HUES6 (cell line): Measurements from ENCODE around the gene CYTH4.

Experiments used
- H3K27ac ChIP-seq: 2 replicates; pipeline ENCODE4 v1.7.0; 2013; ENCODE audit warnings: low read depth, mild to moderate bottlenecking, low read length, inconsistent platforms
- H3K27me3 ChIP-seq: 2 replicates; pipeline ENCODE4 v1.6.1; 2013; ENCODE audit warnings: low read length; ENCODE audit not compliant: control insufficient read depth, insufficient read depth
- H3K36me3 ChIP-seq: 2 replicates; pipeline ENCODE4 v1.6.1; 2013; ENCODE audit warnings: low read length; ENCODE audit not compliant: control insufficient read depth, insufficient read depth
- H3K4me1 ChIP-seq: 2 replicates; pipeline ENCODE4 v1.6.1; 2013; ENCODE audit warnings: low read length; ENCODE audit not compliant: control insufficient read depth, insufficient read depth
- H3K4me3 ChIP-seq: 2 replicates; pipeline ENCODE4 v1.5.1; 2013; ENCODE audit warnings: low read depth, low read length
- H3K9ac ChIP-seq: one replicate; pipeline ENCODE4 v1.6.1; 2013; ENCODE audit warnings: mild to moderate bottlenecking, low read length
- H3K9me3 ChIP-seq: 2 replicates; pipeline ENCODE4 v1.6.1; 2013; ENCODE audit warnings: low read depth, low read length; ENCODE audit not compliant: control insufficient read depth, insufficient read depth

Gene CYTH4

DNA sequence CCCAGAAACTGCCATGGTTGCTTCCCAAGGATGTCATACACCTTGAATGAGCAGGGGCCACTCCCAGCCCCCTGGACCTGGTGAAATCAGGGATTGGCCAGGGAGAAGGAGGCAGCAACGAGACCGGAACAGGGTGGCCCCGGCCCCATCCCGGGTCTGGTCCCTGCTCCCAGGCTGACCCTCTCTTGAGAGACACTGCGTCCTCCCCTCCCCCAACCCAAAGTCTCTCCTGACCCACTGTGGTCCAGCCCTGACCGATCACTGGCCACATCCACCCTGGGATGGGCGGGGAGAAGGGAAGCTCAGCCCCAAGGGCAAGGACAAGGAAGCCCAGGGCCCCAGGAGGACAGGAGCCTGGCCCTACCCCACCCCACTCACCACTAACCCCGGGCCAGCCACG lies 12.4 kb downstream of the CYTH4 start:
- no peaks in the 10 kb centered on the region for H3K27me3 ChIP-seq
- no peak overlapping the region for H3K27ac ChIP-seq
- H3K9ac ChIP-seq: no peak overlapping the region
- H3K4me3 ChIP-seq: no peak overlapping the region
- H3K36me3 ChIP-seq: no peaks in the 10 kb centered on the region
- peaks cover 5% of the 10 kb centered on the region for H3K4me1 ChIP-seq
- H3K9me3 ChIP-seq: 0 out of 2 replicates have a peak, but pooled peaks cover 3% of the 10 kb centered on the region

DNA sequence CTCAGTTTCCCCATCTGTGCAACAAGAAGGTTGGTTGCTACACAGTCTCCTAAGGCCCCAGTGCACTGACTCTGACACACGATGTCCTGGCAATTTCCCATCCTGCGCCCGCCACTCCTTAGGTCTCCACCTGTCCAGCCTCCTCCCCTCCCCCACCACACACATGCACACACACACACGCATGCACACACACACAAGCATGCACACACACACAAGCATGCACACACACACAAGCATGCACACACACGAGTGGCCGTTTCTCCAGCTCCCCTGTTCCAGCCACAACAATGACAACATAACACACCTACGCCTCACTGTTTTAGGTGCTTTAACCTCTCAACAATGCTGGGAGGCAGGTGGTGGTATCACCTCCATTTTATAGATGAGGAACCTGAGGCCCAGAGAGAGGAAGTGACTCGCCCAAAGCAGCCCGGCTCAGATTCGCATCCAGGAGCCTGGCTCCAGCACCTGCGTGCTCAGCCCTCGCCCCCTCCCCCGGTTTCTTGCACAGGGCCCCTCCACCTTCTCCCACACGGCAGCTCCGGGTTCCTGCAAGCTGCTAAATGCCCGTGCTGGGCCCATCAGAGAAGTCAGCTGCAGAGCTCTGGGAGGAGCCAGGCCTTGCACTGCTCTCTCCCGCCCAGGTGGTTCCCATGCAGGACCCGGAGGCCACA lies 13.0 kb downstream of the CYTH4 start:
- no peak overlapping the region for H3K4me3 ChIP-seq
- H3K36me3 ChIP-seq: no peaks in the 10 kb centered on the region
- H3K4me1 ChIP-seq: peaks cover 5% of the 10 kb centered on the region
- H3K9me3 ChIP-seq: 0 out of 2 replicates have a peak, but pooled peaks cover 3% of the 10 kb centered on the region
- H3K27me3 ChIP-seq: no peaks in the 10 kb centered on the region
- no peak overlapping the region for H3K9ac ChIP-seq
- H3K27ac ChIP-seq: no peak overlapping the region

DNA sequence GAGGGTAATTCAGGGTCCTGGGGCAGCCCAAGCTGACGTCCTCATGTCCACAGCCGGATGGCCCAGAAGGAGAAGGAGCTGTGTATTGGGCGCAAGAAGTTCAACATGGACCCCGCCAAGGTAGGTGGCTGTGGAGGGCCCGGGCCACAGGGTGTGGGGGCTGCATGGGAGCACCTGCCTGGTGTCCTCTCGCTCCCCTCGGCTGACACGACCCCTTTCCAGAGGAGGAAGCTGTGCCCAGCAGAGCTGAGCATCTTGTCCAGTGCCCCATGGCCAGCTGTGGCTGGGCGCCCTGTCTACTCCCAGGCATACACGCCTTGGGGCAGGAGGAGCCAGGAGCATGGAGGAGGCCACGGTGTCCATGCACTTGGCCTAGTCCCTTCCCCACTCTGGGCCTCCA lies 13.6 kb downstream of the CYTH4 start:
- H3K4me3 ChIP-seq: no peak overlapping the region
- H3K27ac ChIP-seq: no peak overlapping the region
- H3K4me1 ChIP-seq: peaks cover 5% of the 10 kb centered on the region
- H3K27me3 ChIP-seq: no peaks in the 10 kb centered on the region
- 0 out of 2 replicates have a peak, but pooled peaks cover 3% of the 10 kb centered on the region for H3K9me3 ChIP-seq
- H3K36me3 ChIP-seq: no peaks in the 10 kb centered on the region
- no peak overlapping the region for H3K9ac ChIP-seq

DNA sequence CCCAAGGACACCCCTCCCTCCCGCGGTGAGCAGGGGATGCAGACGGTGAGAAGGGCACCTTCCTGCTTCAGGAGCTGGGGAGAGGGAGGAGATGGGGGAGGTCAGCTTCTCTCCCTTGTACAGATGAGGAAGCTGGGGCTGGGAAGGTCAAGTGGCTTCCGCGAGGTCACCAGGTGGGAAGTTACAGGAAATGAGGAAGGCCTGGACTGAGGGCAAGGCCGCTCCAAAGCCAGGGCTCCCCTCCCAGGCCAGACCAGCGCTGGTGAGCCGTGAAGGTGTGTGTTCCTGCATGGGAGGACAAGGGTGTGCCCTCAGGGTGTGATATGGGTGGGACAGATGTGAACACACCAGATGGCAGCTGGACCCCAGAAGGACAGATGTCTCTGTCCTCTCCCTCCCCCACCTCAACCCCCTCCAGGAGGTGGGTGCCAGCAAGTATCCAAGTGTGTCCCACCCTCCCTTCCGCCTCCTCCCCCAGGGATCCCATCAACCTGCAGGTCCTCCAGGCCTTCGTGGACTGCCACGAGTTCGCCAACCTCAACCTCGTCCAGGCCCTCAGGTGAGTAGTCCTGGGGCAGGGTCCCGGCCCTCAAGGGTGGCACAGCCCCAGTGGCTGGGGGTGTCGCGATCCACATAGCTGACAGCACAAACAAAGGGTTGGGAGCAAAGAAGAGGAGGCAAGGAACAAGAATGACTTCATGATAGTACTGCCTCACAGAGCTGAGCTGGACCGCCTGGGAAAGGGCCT lies 16.6 kb downstream of the CYTH4 start:
- Histone ChIP-seq H3K4me3 (no peak overlapping the region), H3K36me3 (no peaks in the 10 kb centered on the region), H3K9ac (no peak overlapping the region), H3K9me3 (no peaks in the 10 kb centered on the region), H3K4me1 (peaks cover 13% of the 10 kb centered on the region), H3K27me3 (peaks cover 4% of the 10 kb centered on the region; the same call in 1 of the 2 replicates), H3K27ac (no peak overlapping the region)

DNA sequence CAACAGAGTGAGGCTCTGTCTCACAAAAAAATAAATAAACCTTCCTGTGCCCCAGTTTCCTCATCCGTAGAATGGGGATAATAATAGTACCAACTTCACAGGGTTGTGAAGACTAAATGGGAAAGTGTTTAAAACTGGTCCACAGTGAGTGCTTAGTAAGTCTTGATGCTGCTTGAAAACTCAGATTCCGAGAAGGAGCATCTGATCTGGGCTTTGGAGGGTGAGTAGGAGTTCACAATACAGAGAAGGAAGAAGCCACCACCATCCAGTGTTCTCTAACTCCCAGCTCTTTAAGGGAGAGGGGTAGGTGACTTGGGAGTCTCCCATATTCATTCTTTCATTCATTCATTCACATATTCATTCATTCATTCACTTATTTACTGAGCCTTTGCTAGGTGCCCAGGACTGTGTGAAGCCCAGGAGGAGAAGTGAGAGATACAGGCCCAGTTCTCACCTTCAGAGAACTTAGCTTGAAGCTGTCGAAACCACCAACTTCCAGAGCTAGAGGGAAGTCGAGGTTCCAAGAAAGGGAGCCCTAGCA lies 17.7 kb downstream of the CYTH4 start:
- no peak overlapping the region for H3K9ac ChIP-seq
- H3K36me3 ChIP-seq: no peaks in the 10 kb centered on the region

DNA sequence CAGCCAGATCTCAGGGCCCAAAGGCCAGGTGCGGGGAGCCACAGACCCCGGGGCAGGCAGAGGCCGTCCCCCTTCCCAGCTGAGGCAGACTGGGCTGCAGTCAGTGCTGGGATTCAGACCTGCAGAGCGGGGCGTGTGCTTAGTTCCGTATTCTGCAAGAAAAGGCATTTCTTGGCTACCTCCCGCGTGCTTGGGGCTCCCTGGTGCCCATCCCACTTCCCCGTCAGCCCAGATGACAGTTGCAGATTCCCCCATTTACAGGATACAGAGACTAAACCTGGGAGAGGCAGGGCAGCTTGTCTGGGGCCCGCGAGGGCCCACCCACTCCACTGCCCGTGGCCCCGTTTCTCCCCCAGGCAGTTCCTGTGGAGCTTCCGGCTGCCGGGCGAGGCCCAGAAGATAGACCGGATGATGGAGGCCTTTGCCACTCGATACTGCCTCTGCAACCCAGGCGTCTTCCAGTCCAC lies 18.3 kb downstream of the CYTH4 start:
- Histone ChIP-seq H3K27ac (no peak overlapping the region), H3K4me3 (no peak overlapping the region), H3K9me3 (no peaks in the 10 kb centered on the region), H3K27me3 (peaks cover 4% of the 10 kb centered on the region; the same call in 1 of the 2 replicates), H3K4me1 (peaks cover 18% of the 10 kb centered on the region), H3K36me3 (no peaks in the 10 kb centered on the region), H3K9ac (no peak overlapping the region)

More for the DNA sequence above, 17.7 kb downstream of the CYTH4 start:
- Histone ChIP-seq H3K4me3 (no peak overlapping the region), H3K27me3 (peaks cover 4% of the 10 kb centered on the region; the same call in 1 of the 2 replicates), H3K27ac (no peak overlapping the region), H3K9me3 (no peaks in the 10 kb centered on the region), H3K4me1 (peaks cover 20% of the 10 kb centered on the region)

DNA sequence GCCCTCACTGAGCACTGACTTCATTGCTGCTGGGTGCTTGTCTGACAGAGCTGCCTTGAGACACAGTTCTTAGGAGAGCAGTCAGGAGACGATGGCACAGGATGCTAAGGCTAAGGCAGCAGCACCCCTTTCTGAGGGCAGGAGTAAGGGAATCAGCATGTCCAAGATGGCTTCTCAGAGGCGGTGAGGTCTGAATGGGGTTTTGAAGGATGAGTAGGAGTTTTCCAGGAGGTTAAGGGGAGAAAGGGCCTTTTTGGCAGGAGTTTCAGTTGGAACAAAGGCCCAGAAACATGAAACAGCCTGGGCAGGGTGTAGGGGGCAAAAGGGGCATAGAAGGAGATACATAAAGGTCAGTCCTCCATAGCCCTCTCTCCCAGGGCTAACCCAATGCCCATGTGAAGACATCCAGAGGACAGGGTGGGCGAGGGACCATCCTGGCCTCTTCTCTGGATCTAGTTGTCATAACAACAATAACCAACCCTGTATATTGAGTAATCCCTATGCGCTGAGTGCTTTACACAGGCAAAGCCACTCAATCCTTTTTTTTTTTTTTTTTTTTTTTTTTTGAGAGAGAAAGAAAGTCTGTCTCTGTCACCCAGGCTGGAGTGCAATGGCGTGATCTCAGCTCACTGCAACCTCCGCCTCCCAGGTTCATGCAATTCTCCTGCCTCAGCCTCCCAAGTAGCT lies 19.0 kb downstream of the CYTH4 start:
- H3K9me3 ChIP-seq: no peaks in the 10 kb centered on the region
- no peaks in the 10 kb centered on the region for H3K36me3 ChIP-seq
- H3K4me3 ChIP-seq: no peak overlapping the region
- H3K27me3 ChIP-seq: peaks cover 4% of the 10 kb centered on the region; the same call in 1 of the 2 replicates
- no peak overlapping the region for H3K9ac ChIP-seq
- H3K27ac ChIP-seq: no peak overlapping the region
- peaks cover 18% of the 10 kb centered on the region for H3K4me1 ChIP-seq

DNA sequence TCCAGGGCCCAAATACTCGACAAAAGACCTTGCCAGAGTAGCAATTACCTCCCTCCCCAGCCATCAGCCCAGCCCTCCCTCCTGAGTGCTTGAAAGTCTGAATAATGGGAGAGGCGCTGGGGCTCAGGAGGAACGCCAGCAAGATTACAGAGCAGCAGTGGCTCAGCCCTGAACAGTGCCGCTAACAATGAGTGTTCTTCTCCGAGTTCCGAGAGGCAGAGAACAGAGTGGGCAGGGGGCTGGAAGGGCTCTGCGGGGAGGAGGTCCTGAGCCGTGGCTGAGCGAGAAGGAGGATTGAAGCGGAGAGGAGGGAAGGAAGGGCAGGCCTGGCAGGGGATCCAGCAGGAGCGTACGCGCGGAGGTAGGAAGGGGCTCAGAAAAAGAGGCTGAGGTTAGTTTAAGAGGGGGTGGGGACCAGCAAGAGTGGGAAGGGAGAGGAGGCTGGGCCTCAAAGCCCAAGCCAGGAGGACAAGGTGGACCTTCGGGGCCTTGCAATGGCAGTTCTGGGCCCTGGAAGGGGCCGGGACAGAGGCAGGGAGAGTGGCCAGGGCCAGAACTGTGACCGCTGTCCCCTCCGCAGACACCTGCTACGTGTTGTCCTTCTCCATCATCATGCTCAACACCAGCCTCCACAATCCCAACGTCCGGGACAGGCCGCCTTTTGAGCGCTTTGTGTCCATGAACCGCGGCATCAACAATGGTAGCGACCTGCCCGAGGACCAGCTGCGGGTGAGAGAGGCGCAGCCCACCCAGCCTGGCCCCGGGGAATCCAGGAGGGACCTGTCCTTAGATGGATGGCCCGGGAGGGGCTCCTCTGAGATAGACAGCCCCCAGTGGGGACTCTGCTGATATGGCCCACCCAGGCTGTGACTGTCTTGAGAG lies 20.6 kb downstream of the CYTH4 start:
- no peaks in the 10 kb centered on the region for H3K9me3 ChIP-seq
- peaks cover 29% of the 10 kb centered on the region for H3K4me1 ChIP-seq
- H3K27ac ChIP-seq: no peak overlapping the region
- H3K27me3 ChIP-seq: peaks cover 4% of the 10 kb centered on the region; the same call in 1 of the 2 replicates
- H3K4me3 ChIP-seq: no peak overlapping the region
- H3K9ac ChIP-seq: no peak overlapping the region
- H3K36me3 ChIP-seq: no peaks in the 10 kb centered on the region

DNA sequence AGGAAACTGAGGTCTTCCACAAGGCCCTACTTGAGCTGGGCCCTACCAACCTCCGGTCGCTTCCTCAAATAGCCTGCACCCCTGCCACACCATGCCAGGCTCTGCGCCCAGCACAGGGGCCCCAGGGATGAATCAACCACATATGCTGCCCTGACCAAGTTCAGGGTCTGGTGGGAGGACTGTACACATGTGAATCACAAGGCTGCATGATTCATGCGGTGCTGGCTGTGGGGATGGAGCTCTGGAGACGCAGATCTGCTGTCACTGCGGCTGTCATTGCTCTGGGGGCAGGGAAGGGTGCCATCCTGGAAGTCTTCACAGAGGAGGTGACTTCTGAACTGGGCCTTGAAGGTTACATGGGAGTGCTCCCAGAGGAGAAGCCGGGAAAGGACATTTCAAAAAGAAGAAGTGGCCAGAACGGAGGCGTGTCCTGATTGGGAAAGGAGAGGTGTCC lies 21.5 kb downstream of the CYTH4 start:
- H3K4me1 ChIP-seq: peaks cover 29% of the 10 kb centered on the region
- no peak overlapping the region for H3K27ac ChIP-seq
- H3K36me3 ChIP-seq: no peaks in the 10 kb centered on the region
- no peak overlapping the region for H3K4me3 ChIP-seq
- H3K9me3 ChIP-seq: no peaks in the 10 kb centered on the region
- peaks cover 4% of the 10 kb centered on the region; the same call in 1 of the 2 replicates for H3K27me3 ChIP-seq
- no peak overlapping the region for H3K9ac ChIP-seq
